GM18505 (cell line): ENCODE data around the gene ROPN1L.

Source experiments
- ATAC-seq: cut with Tn5 transposase; IDR thresholded peaks from one replicate; pipeline ENCODE4 v1.9.1; 2021; ENCODE audit not compliant: unreplicated experiment
- POLR2A ChIP-seq: IDR thresholded peaks from 4 replicates; pipeline ENCODE4 v1.6.1; 2011; ENCODE audit warnings: borderline replicate concordance; ENCODE audit not compliant: insufficient read depth, insufficient read length; ENCODE audit errors: extremely low read depth

Gene ROPN1L

GRCh38 chr5:10440367-10440990, 1.2 kb upstream of the ROPN1L start:
- no peak for ATAC-seq
- no peak for TF ChIP-seq POLR2A

GRCh38 chr5:10441992-10442435, 335 bp downstream of the ROPN1L start:
- TF ChIP-seq POLR2A = no peak
- ATAC-seq = peak; percentile 43

- TF ChIP-seq POLR2A = no peak
- ATAC-seq = no peak
These were observed 897 bp downstream of the ROPN1L start for GRCh38 chr5:10442576-10442975.

GRCh38 chr5:10445352-10445751, 3.7 kb downstream of the ROPN1L start:
- no peak for ATAC-seq
- no peak for TF ChIP-seq POLR2A

GRCh38 chr5:10446490-10446889, 4.8 kb downstream of the ROPN1L start:
- TF ChIP-seq POLR2A = no peak
- no peak for ATAC-seq

GRCh38 chr5:10447041-10447440, 5.4 kb downstream of the ROPN1L start:
- no peak for ATAC-seq
- TF ChIP-seq POLR2A = no peak

GRCh38 chr5:10448754-10449360, 7.2 kb downstream of the ROPN1L start:
- no peak for ATAC-seq
- no peak for TF ChIP-seq POLR2A

- ATAC-seq = no peak
- TF ChIP-seq POLR2A = no peak
These were observed 9.6 kb downstream of the ROPN1L start for GRCh38 chr5:10451137-10451824.

GRCh38 chr5:10452768-10453331, 11.2 kb downstream of the ROPN1L start:
- TF ChIP-seq POLR2A = no peak
- ATAC-seq = peak; percentile 74

- ATAC-seq = no peak
- no peak for TF ChIP-seq POLR2A
These were observed 11.9 kb downstream of the ROPN1L start for GRCh38 chr5:10453545-10453944.

- TF ChIP-seq POLR2A = no peak
- no peak for ATAC-seq
These were observed 13.1 kb downstream of the ROPN1L start for GRCh38 chr5:10454591-10455276.

- no peak for TF ChIP-seq POLR2A
- no peak for ATAC-seq
These were observed 13.6 kb downstream of the ROPN1L start for GRCh38 chr5:10455277-10455670.

- ATAC-seq = no peak
- TF ChIP-seq POLR2A = no peak
These were observed 15.1 kb downstream of the ROPN1L start for GRCh38 chr5:10456583-10457420.
